Right atrium auricular region (tissue), 2 donors: ENCODE measurements around the gene CMC1. TPM values are rescaled to one million over a fixed set of nuclear protein-coding genes. Genes with fewer than 3 reads are reported as not detected.

Experiments used
- DNase-seq: peaks from one replicate; pipeline ENCODE4 v3.0.0-alpha.2; 2019; ENCODE audit warnings: low spot score
- H3K27ac ChIP-seq, 2 donors: fragments of 200-600 bp; sonication (generic); 1 replicate in 1 of 2; 2 replicates in 1 of 2; pipeline ENCODE4 v1.5.1; 2016 to 2019
- H3K27me3 ChIP-seq, 2 donors: fragments of 200-600 bp; sonication (generic); one replicate each; pipeline versions ENCODE4 v1.5.1 to v1.6.0; 2017 to 2019
- H3K36me3 ChIP-seq: fragments of 200-600 bp; sonication (generic); one replicate; pipeline ENCODE4 v1.5.1; 2016
- H3K4me1 ChIP-seq, 2 donors: fragments of 200-600 bp; sonication (generic); one replicate each; pipeline versions ENCODE4 v1.5.1 to v1.6.0; 2017 to 2019
- H3K4me3 ChIP-seq, 2 donors: fragments of 200-600 bp; sonication (generic); 1 replicate in 1 of 2; 2 replicates in 1 of 2; pipeline ENCODE4 v1.5.1; 2017 to 2019; ENCODE audit warnings: mild to moderate bottlenecking in 1 of 2, moderate library complexity in 1 of 2
- H3K9me3 ChIP-seq, 2 donors: fragments of 200-600 bp; sonication (generic); one replicate each; pipeline ENCODE4 v1.5.1; 2019
- CTCF ChIP-seq, 2 donors: fragments of 200-600 bp; sonication (generic); IDR thresholded peaks; one replicate each; pipeline ENCODE4 v1.5.1; 2019; ENCODE audit warnings: antibody characterized with exemption in 2 of 2
- total RNA-seq, 2 donors: library from RNA; depleted of rRNA; stranded (reverse); fragments of >200 nt; gene quantifications; one replicate each; pipeline ENCODE4 v1.1.0, GENCODE V29; 2016

The CMC1 gene
- total RNA-seq, 2 donors from 2014 or later = 27.4 to 41.8 TPM

- DNase-seq = no peak
- Histone ChIP-seq H3K27ac (no peak overlapping the region), H3K36me3 (no peaks in the 10 kb centered on the region), H3K27me3 (no peaks in the 10 kb centered on the region), H3K9me3 (no peaks in the 10 kb centered on the region), H3K4me1 (no peaks in the 10 kb centered on the region), H3K4me3 (no peak overlapping the region)
- no peak for TF ChIP-seq CTCF (IDR thresholded peaks at IDR 0.05)
Measured at GRCh38 chr3:28308196-28308595, 66.8 kb downstream of the CMC1 start.

- Histone ChIP-seq H3K36me3 (peaks cover 15% of the 10 kb centered on the region), H3K4me3 (no peak overlapping the region), H3K4me1 (no peaks in the 10 kb centered on the region), H3K27me3 (no peaks in the 10 kb centered on the region), H3K9me3 (no peaks in the 10 kb centered on the region), H3K27ac (no peak overlapping the region)
- no peak for DNase-seq
- no peak for TF ChIP-seq CTCF (IDR thresholded peaks at IDR 0.05)
Measured at GRCh38 chr3:28315711-28316110, 74.3 kb downstream of the CMC1 start.

- DNase-seq = no peak
- Histone ChIP-seq H3K27me3 (no peaks in the 10 kb centered on the region), H3K4me1 (no peaks in the 10 kb centered on the region), H3K27ac (no peak overlapping the region), H3K36me3 (peaks cover 20% of the 10 kb centered on the region), H3K4me3 (no peak overlapping the region), H3K9me3 (no peaks in the 10 kb centered on the region)
- no peak for TF ChIP-seq CTCF (IDR thresholded peaks at IDR 0.05)
Measured at GRCh38 chr3:28316226-28316625, 74.8 kb downstream of the CMC1 start.

GRCh38 chr3:28317438-28318022 is 76.1 kb downstream of the CMC1 start:
- H3K4me1 ChIP-seq = no peaks in the 10 kb centered on the region

GRCh38 chr3:28320981-28321380 is 79.6 kb downstream of the CMC1 start:
- H3K27ac ChIP-seq = no peak overlapping the region
- no peak for TF ChIP-seq CTCF (IDR thresholded peaks at IDR 0.05)
- no peak overlapping the region for H3K4me3 ChIP-seq
- H3K4me1 ChIP-seq = no peaks in the 10 kb centered on the region
- H3K36me3 ChIP-seq = peaks cover 48% of the 10 kb centered on the region
- H3K27me3 ChIP-seq = no peaks in the 10 kb centered on the region
- no peak for DNase-seq
- H3K9me3 ChIP-seq = no peaks in the 10 kb centered on the region

More at GRCh38 chr3:28317438-28318022, 76.1 kb downstream of the CMC1 start:
- Histone ChIP-seq H3K27ac (no peak overlapping the region), H3K4me3 (no peak overlapping the region), H3K9me3 (no peaks in the 10 kb centered on the region), H3K36me3 (peaks cover 29% of the 10 kb centered on the region), H3K27me3 (no peaks in the 10 kb centered on the region)
- no peak for DNase-seq
- peak in 1 of 2 donors; percentile 62 for TF ChIP-seq CTCF (IDR thresholded peaks at IDR 0.05)

GRCh38 chr3:28322464-28322863 is 81.0 kb downstream of the CMC1 start:
- Histone ChIP-seq H3K4me1 (no peaks in the 10 kb centered on the region), H3K4me3 (no peak overlapping the region), H3K36me3 (peaks cover 48% of the 10 kb centered on the region), H3K27ac (no peak overlapping the region), H3K9me3 (no peaks in the 10 kb centered on the region), H3K27me3 (no peaks in the 10 kb centered on the region)
- TF ChIP-seq CTCF (IDR thresholded peaks at IDR 0.05) = no peak
- no peak for DNase-seq
